ENCODE data around the gene TOR1A.
"Not testable (repeated sequence)": the region's sequence is repeated elsewhere in the genome, so short reads cannot be mapped to it uniquely, and the experiment has no call there.

The TOR1A gene

GRCh38 chr9:129779560-129780190 lies 44.3 kb downstream of the TOR1A start:
- no peak for DNase-seq

DNA sequence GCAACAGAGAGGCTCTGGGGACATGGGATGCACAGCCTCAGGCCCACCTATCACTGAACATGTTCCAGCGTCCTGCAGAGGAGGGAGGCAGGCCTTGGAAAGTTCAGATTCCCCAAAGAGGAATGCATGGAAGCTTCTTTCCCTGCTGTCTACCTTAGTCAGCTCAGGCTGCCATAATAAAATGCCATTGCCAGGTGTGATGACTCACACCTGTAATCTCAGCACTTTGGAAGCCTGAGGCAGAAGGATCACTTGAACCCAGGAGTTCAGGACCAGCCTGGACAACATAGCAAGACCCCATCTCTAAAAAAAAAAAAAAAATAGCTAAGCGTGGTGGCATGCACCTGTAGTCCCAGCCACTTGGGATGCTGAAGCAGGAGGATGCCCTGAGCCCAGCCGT lies 45.5 kb downstream of the TOR1A start:
- DNase-seq, result no peak

DNA sequence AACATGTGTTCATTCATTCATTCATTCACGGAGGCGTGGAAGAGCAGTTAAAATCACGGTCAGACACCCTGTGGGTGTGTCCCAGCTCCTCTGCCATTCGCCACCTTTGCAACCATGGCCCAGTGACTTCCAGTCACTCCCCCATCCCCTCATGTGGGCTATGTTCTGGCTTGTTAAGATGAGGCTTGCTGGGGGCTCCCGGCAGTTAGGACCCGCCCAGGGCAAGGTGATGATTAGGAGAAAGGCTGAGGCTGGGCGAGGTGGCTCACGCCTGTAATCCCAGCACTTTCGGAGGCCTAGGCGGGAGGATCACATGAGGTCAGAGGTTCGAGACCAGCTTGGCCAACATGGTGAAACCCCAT lies 46.2 kb downstream of the TOR1A start:
- no peak for DNase-seq

DNA sequence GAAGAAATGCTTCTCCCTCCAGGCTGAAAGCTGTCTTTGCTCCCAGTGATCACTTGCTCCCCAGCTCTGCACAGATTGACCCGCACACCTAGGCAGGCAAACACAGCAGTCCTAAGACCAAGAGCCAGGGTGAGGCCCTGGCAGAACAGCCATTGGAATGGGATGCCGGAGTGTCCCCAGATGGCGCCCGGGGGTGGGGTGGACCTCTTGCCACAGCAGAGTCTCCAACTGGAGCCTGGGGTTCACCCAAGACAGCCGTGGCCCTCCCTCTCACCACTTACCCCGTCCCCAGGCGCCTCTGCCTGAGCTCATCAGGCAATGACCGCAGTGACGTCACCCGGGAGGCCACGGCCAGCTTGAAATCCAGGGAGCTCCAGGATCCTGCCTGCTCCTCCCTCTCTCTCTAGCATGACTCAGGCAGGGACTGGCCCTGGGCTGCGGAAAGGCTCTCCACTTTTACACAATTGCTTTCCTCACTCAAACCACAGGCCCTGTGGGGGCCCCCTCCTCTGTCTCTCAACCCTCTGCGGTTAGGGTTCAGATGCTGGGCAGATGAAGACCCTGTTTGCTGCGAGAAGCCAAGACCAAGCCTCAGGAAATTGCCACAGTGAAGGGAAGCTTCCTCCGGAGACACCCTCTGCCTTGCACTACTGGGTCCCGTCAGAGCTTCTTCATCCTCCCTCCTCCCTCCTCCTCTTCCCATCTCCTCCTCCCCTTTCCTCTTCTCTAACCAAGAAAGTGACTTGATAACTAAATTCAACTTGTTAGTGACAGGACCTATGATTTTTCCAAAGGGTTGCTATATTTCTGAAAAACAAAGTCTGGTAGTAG lies 46.8 kb downstream of the TOR1A start:
- peak; percentile 31 for DNase-seq

- no peak for DNase-seq
Observed at GRCh38 chr9:129776566-129776937, 47.4 kb downstream of the TOR1A start.

- DNase-seq, result not testable (repeated sequence)
Observed at GRCh38 chr9:129776096-129776495, 47.8 kb downstream of the TOR1A start.

DNA sequence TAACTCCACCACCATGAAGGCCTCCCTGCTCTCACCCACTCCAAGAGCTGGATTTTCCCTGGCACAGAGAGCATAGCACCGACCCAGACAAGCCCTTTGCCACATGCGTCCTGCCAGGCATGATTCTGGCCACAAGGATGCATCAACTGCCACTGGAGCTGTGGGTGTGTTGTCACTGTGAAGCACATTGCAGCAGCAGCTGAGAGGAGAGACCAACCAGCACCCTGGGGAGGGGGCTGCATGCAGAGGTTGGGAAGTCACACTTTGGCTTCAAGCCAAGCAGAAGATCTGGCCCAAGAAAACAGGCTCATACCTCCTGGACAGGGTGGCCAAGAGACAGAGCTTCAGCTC lies 48.5 kb downstream of the TOR1A start:
- DNase-seq, result no peak

DNA sequence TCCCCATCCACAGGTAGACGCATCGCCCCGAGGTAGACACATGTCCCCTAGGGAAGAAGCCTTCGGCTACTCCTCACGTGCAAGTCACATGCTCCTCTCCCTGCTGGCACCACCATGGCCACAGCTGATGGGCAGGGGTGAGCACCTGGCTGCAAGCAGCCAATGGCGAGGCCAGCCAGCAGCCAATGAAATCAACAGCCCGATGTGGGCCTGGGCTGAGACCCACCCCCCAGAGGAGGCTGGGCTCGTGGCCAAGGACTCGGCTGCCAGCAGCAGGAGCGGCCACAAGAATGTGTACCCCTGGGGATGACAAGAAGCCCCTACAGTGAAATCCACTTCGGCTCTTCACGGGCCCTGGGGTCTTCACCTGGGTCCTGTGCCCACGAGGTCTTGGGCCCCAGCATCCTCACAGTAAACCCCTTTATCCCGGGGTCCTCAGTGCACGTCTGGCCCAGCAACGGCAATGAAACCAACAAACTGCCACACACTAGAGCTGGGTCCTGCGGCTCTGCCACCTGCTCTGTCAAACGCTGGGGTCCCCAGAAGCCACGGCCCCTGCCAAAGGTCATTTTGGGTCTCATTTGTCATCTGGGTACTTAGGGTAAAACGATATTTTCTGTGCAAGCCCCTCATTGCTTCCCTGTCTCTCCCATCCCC lies 49.0 kb downstream of the TOR1A start:
- no peak for DNase-seq

GRCh38 chr9:129773262-129774048 lies 50.5 kb downstream of the TOR1A start:
- DNase-seq, result no peak

DNA sequence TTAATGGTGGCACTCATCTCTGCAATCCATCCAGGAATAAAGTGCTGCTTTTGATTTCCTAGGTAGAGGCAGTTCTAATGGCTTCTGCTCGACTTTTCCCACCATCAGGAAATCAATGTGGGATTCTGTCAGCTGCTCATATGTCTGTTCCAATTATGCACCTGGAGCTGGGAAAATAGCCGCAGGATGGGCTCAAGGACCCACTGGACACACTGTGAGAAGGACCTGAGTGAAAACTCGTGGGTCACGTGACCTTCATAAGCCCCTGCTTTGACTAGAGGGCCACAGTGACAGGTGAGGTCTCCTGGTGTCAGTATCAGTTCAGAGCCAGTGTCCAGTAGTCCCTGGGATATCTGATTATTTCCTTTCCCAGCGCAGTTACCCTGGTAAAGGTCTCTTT lies 53.2 kb downstream of the TOR1A start:
- no peak for DNase-seq

DNA sequence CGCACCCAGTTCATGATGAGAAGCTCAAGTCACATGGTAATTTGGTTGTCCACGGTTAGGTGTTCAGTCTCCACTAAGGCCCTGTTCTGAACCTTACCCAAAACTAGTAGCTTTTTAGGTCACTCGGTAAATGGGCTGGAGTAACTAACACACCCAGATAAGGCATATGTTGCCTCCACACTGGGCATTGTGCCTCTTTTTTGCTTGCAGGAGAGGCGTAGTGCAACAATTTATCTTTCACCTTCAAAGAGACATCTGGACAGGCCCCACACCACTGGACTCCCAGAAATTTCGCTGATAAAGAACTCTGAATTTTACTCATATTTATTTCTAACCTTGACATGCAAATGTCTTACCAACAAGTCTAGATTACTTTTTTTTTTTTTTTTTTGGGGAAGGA lies 54.3 kb downstream of the TOR1A start:
- no peak for DNase-seq

- DNase-seq, result no peak
Observed at GRCh38 chr9:129768486-129768885, 55.5 kb downstream of the TOR1A start.

GRCh38 chr9:129765764-129766317 lies 58.1 kb downstream of the TOR1A start:
- no peak for DNase-seq

DNA sequence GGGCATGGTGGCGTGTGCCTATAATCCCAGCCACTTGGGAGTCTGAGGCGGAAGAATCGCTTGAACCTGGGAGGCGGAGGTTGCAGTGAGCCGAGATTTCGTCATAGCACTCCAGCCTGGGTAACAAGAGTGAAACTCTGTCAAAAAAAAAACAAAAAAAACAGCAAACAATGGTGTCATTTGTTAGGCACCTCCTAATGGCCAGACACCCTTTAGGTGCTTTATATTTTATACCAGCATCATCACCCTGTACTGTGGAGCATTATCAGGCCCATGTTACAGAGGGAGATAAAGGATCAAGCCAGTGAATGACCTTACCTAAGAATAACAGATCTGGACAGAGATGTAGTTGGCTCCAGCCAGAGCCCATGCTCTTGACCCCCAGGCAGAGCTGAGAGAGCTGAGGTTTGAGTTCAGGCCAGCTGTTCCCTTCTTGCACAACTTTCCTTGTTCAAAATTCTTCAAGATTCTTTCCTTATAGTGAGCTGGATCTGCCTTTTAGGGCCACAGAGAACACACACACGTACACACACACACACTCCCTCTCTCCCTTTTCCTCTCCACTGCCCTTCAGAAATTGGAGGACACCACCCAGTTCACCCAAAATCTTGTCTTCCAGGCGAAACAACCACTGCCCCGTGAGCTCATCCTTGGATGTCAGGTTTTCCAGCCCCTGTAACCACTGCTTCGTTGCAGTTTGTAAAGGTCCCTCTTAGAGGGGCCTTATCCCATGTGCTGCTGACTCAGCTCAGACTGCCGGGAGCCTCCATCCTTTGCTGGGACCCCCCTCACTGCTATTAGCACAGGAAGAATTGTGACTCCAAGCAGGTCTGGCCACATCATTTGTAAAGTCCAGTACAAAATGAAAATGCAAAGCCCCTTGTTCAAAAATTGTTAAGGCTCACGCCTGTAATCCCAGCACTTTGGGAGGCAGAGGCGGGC lies 60.7 kb downstream of the TOR1A start:
- DNase-seq, result no peak

Measured in activated naive CD4-positive, alpha-beta T cell treated with Interleukin-2 at 50 U/mL for 16 hours (primary cell).